ENCODE results near the gene ACYP2. TPM values are rescaled to one million over a fixed set of nuclear protein-coding genes. Genes with fewer than 3 reads are reported as not detected.

Gene ACYP2
- total and polyA plus RNA-seq, 12 donors, result 36.9 to 101 (median 53.1) TPM

- TF ChIP-seq POLR2A (IDR thresholded peaks at IDR 0.05) (peak; percentile 90 to 97), CTCF (IDR thresholded peaks at IDR 0.05) (peak in 1 of 6 experiments; percentile 13)
- H3K4me1 ChIP-seq (replicated peaks in 1 of 2), result peaks cover 7 to 18% of the 10 kb centered on the region in 2 donors
- DNase-seq, result peak; percentile 98 to 99 (median 99)
- WGBS, 4 donors, result 1 to 3% (median 1%) methylated on average over 25 to 50 of the region's 50 CpGs
- intact Hi-C loops (cut with DNase I), result no loop called here
- no peaks in the 10 kb centered on the region for H3K9me3 ChIP-seq (replicated peaks in 1 of 3)
- peak overlapping the region in 2 of 4 donors; percentile 50 to 53 for H3K4me3 ChIP-seq
- peak overlapping the region; percentile 55 to 95 (median 94) for H3K27ac ChIP-seq
- H3K27me3 ChIP-seq, result no peaks in the 10 kb centered on the region
- no peaks in the 10 kb centered on the region for H3K36me3 ChIP-seq (replicated peaks in 1 of 2)
Measured at GRCh38 chr2:54330162-54330925, 214.9 kb downstream of the ACYP2 start.

GRCh38 chr2:54330926-54331835 is 215.8 kb downstream of the ACYP2 start:
- Histone ChIP-seq H3K4me3 (peak overlapping the region in 2 of 4 donors; percentile 50 to 53), H3K4me1 (replicated peaks in 1 of 2) (peaks cover 7 to 18% of the 10 kb centered on the region in 2 donors), H3K27me3 (no peaks in the 10 kb centered on the region), H3K9me3 (replicated peaks in 1 of 3) (no peaks in the 10 kb centered on the region), H3K36me3 (replicated peaks in 1 of 2) (no peaks in the 10 kb centered on the region), H3K27ac (peak overlapping the region in 4 of 5 donors; percentile 81 to 95 (median 94))
- intact Hi-C loops (cut with DNase I), result no loop called here
- peak in 2 of 7 donors; percentile 14 to 60 for DNase-seq
- WGBS, 4 donors, result 35 to 47% (median 38%) methylated on average over 16 to 17 of the region's 17 CpGs
- TF ChIP-seq CTCF (IDR thresholded peaks at IDR 0.05) (peak in 2 of 6 experiments; percentile 2 to 8), POLR2A (IDR thresholded peaks at IDR 0.05) (no peak)

DNA sequence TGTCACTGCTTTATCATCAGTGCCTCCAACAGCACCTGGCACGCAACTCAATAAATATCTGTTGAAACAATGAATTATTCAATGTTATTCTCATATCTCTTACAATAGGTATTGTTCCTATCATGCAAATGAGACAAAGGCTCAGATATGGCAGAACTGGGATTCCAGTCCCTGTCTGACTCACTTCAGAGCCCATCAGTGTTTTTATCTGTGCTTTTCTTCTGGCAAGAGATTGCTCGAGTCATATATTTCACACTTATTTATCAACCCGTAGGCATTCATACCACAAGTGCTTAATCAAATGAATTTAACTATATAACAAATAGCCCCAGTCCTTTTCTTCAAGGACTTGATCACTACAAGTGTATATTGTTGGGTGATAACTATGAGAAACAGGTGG is 217.0 kb downstream of the ACYP2 start:
- 64 to 75% (median 66%) methylated on average over 3 of the region's 3 CpGs for WGBS, 4 donors
- H3K9me3 ChIP-seq (replicated peaks in 1 of 3), result no peaks in the 10 kb centered on the region
- H3K4me1 ChIP-seq (replicated peaks in 1 of 2), result peaks cover 7 to 18% of the 10 kb centered on the region in 2 donors
- H3K4me3 ChIP-seq, result no peak overlapping the region
- H3K27me3 ChIP-seq, result no peaks in the 10 kb centered on the region
- H3K27ac ChIP-seq, result no peak overlapping the region
- no peak for DNase-seq
- intact Hi-C loops (cut with DNase I), result no loop called here
- TF ChIP-seq CTCF (IDR thresholded peaks at IDR 0.05) (no peak), POLR2A (IDR thresholded peaks at IDR 0.05) (no peak)
- H3K36me3 ChIP-seq (replicated peaks in 1 of 2), result no peaks in the 10 kb centered on the region
